Neuronal stem cell (in vitro differentiated cells): ENCODE results near the gene GRIA4.

Source experiments
- DNase-seq: peaks from one replicate; pipeline ENCODE4 v3.0.0-alpha.2; 2013; ENCODE audit warnings: low spot score
- H2AFZ ChIP-seq: one replicate; pipeline ENCODE4 v1.6.1; 2013; ENCODE audit warnings: mild to moderate bottlenecking, low read length, inconsistent platforms
- H2AK5ac ChIP-seq: 2 replicates; pipeline ENCODE4 v1.6.1; 2013; ENCODE audit warnings: low read depth, mild to moderate bottlenecking, inconsistent platforms, low read length, moderate library complexity, mixed read lengths
- H2BK120ac ChIP-seq: 2 replicates; pipeline ENCODE4 v1.6.1; 2013; ENCODE audit warnings: low read depth, mild to moderate bottlenecking, inconsistent platforms, low read length, moderate library complexity, mixed read lengths
- H2BK12ac ChIP-seq: one replicate; pipeline ENCODE4 v1.6.1; 2013; ENCODE audit warnings: low read length, inconsistent platforms
- H2BK15ac ChIP-seq: 2 replicates; pipeline ENCODE4 v1.6.1; 2013; ENCODE audit warnings: mild to moderate bottlenecking, low read length, inconsistent platforms, mixed read lengths
- H2BK5ac ChIP-seq: one replicate; pipeline ENCODE4 v1.6.1; 2013; ENCODE audit warnings: inconsistent platforms, mild to moderate bottlenecking, low read length, moderate library complexity
- H3K14ac ChIP-seq: one replicate; pipeline ENCODE4 v1.6.1; 2013; ENCODE audit warnings: low read length, inconsistent platforms
- H3K18ac ChIP-seq: 2 replicates; pipeline ENCODE4 v1.6.1; 2013; ENCODE audit warnings: low read length, inconsistent platforms
- H3K23ac ChIP-seq: 2 replicates; pipeline ENCODE4 v1.6.1; 2013; ENCODE audit warnings: low read depth, mild to moderate bottlenecking, mixed read lengths, low read length, inconsistent platforms; ENCODE audit not compliant: poor library complexity
- H3K27ac ChIP-seq: replicated peaks from 3 replicates; pipeline ENCODE4 v1.5.1; 2013; ENCODE audit warnings: low read length, inconsistent platforms
- H3K27me3 ChIP-seq, 3 experiments: 2 replicates each; pipeline ENCODE4 v1.6.1; 2013; ENCODE audit warnings: low read length in 3 of 3, mild to moderate bottlenecking in 2 of 3, inconsistent platforms in 1 of 3, low read depth in 1 of 3, mixed read lengths in 1 of 3, moderate library complexity in 1 of 3; ENCODE audit not compliant: control insufficient read depth in 3 of 3, insufficient read depth in 3 of 3
- H3K36me3 ChIP-seq, 2 donors: replicated peaks in 1 of 2; 2 replicates each; pipeline ENCODE4 v1.6.1; 2013; ENCODE audit warnings: low read length in 2 of 2; ENCODE audit not compliant: control insufficient read depth in 2 of 2, insufficient read depth in 2 of 2
- H3K4ac ChIP-seq: 2 replicates; pipeline ENCODE4 v1.6.1; 2013; ENCODE audit warnings: inconsistent platforms, mild to moderate bottlenecking, low read length, moderate library complexity
- H3K4me1 ChIP-seq, 2 donors: 1 replicate in 1 of 2; 2 replicates in 1 of 2; pipeline ENCODE4 v1.6.1; 2013; ENCODE audit warnings: low read length in 2 of 2, low read depth in 1 of 2; ENCODE audit not compliant: control insufficient read depth in 2 of 2, insufficient read depth in 1 of 2
- H3K4me2 ChIP-seq: one replicate; pipeline ENCODE4 v1.6.1; 2013; ENCODE audit warnings: mild to moderate bottlenecking, low read length, inconsistent platforms; ENCODE audit not compliant: insufficient read depth, poor library complexity, severe bottlenecking
- H3K4me3 ChIP-seq, 2 donors: 2 replicates each; pipeline ENCODE4 v1.5.1; 2013; ENCODE audit warnings: low read length in 2 of 2, mild to moderate bottlenecking in 2 of 2, inconsistent platforms in 1 of 2, moderate library complexity in 1 of 2
- H3K79me1 ChIP-seq: one replicate; pipeline ENCODE4 v1.6.1; 2013; ENCODE audit warnings: low read depth, mild to moderate bottlenecking, inconsistent platforms, low read length, moderate library complexity
- H3K9ac ChIP-seq: one replicate; pipeline ENCODE4 v1.6.1; 2013; ENCODE audit warnings: mild to moderate bottlenecking, low read depth, low read length, inconsistent platforms; ENCODE audit not compliant: poor library complexity
- H3K9me3 ChIP-seq, 2 donors: replicated peaks in 1 of 2; 2 replicates each; pipeline versions ENCODE3 to v1.6.1; 2013; ENCODE audit warnings: low read length in 2 of 2, mild to moderate bottlenecking in 2 of 2, inconsistent platforms in 1 of 2, low read depth in 1 of 2, mixed read lengths in 1 of 2, moderate library complexity in 1 of 2; ENCODE audit not compliant: control insufficient read depth in 2 of 2, insufficient read depth in 1 of 2
- H4K8ac ChIP-seq: one replicate; pipeline ENCODE4 v1.6.1; 2013; ENCODE audit warnings: low read depth, mild to moderate bottlenecking, inconsistent platforms, low read length, moderate library complexity
- H4K91ac ChIP-seq: one replicate; pipeline ENCODE4 v1.6.1; 2013; ENCODE audit warnings: low read length, low read depth, mild to moderate bottlenecking, inconsistent platforms; ENCODE audit not compliant: poor library complexity
- WGBS, 2 donors: extraction: QIAGEN DNeasy Blood & Tissue Kit; methylation state at CpG; one replicate each; pipeline ENCODE4 v1.1.7; 2013; ENCODE audit warnings: missing lambda C conversion rate in 2 of 2, mixed read lengths in 1 of 2; ENCODE audit not compliant: insufficient read length in 2 of 2, insufficient replicate concordance in 1 of 2; ENCODE audit errors: extremely low coverage in 2 of 2; 5-methylcytosine and 5-hydroxymethylcytosine counted together

The GRIA4 gene

GRCh38 chr11:105969756-105970155 lies 359.9 kb downstream of the GRIA4 start:
- Histone ChIP-seq H3K36me3 (no peaks in the 10 kb centered on the region), H3K18ac (no peak overlapping the region), H3K4me1 (no peaks in the 10 kb centered on the region), H3K23ac (no peak overlapping the region), H3K4me3 (no peak overlapping the region), H4K8ac (no peak overlapping the region), H2AFZ (no peak overlapping the region), H3K14ac (no peak overlapping the region), H3K9ac (no peak overlapping the region), H4K91ac (no peak overlapping the region), H3K4ac (no peak overlapping the region), H2BK120ac (no peak overlapping the region), H2BK15ac (no peak overlapping the region), H3K4me2 (no peak overlapping the region), H3K9me3 (no peaks in the 10 kb centered on the region), H3K79me1 (no peaks in the 10 kb centered on the region), H2BK12ac (no peak overlapping the region), H2AK5ac (no peak overlapping the region), H3K27me3 (no peaks in the 10 kb centered on the region), H2BK5ac (no peak overlapping the region), H3K27ac (no peak overlapping the region)
- DNase-seq, result no peak
- WGBS, 2 donors, result no CpG with 5 or more reads among the region's 1 CpG

GRCh38 chr11:105975128-105975527 lies 365.3 kb downstream of the GRIA4 start:
- Histone ChIP-seq H3K4me2 (no peak overlapping the region), H3K27ac (no peak overlapping the region), H4K8ac (no peak overlapping the region), H3K4ac (no peak overlapping the region), H3K79me1 (no peaks in the 10 kb centered on the region), H3K4me1 (no peaks in the 10 kb centered on the region), H2BK12ac (no peak overlapping the region), H3K14ac (no peak overlapping the region), H2BK120ac (no peak overlapping the region), H3K36me3 (no peaks in the 10 kb centered on the region), H3K4me3 (no peak overlapping the region), H3K9ac (no peak overlapping the region), H4K91ac (no peak overlapping the region), H3K9me3 (no peaks in the 10 kb centered on the region), H3K23ac (no peak overlapping the region), H2BK15ac (no peak overlapping the region), H2AFZ (no peak overlapping the region), H3K18ac (no peak overlapping the region), H2AK5ac (no peak overlapping the region), H2BK5ac (no peak overlapping the region), H3K27me3 (no peaks in the 10 kb centered on the region)
- DNase-seq, result no peak
- no CpG with 5 or more reads among the region's 1 CpG for WGBS, 2 donors

- no peaks in the 10 kb centered on the region for H3K79me1 ChIP-seq
- no peak overlapping the region for H2AK5ac ChIP-seq
- H3K9me3 ChIP-seq, result no peaks in the 10 kb centered on the region
- no peak overlapping the region for H2AFZ ChIP-seq
- H2BK15ac ChIP-seq, result no peak overlapping the region
- H3K4me2 ChIP-seq, result no peak overlapping the region
- no peak overlapping the region for H3K23ac ChIP-seq
- H4K8ac ChIP-seq, result no peak overlapping the region
- WGBS, 2 donors, result no CpG with 5 or more reads among the region's 10 CpGs
- no peak overlapping the region for H3K14ac ChIP-seq
- H3K18ac ChIP-seq, result no peak overlapping the region
- H3K4ac ChIP-seq, result no peak overlapping the region
- no peak overlapping the region for H2BK5ac ChIP-seq
- H3K36me3 ChIP-seq, result no peaks in the 10 kb centered on the region
- H3K4me3 ChIP-seq, result no peak overlapping the region
- H2BK12ac ChIP-seq, result no peak overlapping the region
- DNase-seq, result no peak
- no peak overlapping the region for H2BK120ac ChIP-seq
- H3K4me1 ChIP-seq, result no peaks in the 10 kb centered on the region
- no peaks in the 10 kb centered on the region for H3K27me3 ChIP-seq
- no peak overlapping the region for H3K27ac ChIP-seq
- no peak overlapping the region for H4K91ac ChIP-seq
- no peak overlapping the region for H3K9ac ChIP-seq
These were observed 370.3 kb downstream of the GRIA4 start for GRCh38 chr11:105979997-105980703.

- Histone ChIP-seq H2BK15ac (no peak overlapping the region), H3K14ac (no peak overlapping the region), H4K8ac (no peak overlapping the region), H3K9me3 (no peaks in the 10 kb centered on the region), H2AK5ac (no peak overlapping the region), H3K4me3 (no peak overlapping the region), H4K91ac (no peak overlapping the region), H3K9ac (no peak overlapping the region), H3K4me1 (no peaks in the 10 kb centered on the region), H2BK5ac (no peak overlapping the region), H3K79me1 (no peaks in the 10 kb centered on the region), H3K27ac (no peak overlapping the region), H3K27me3 (no peaks in the 10 kb centered on the region), H3K36me3 (no peaks in the 10 kb centered on the region), H3K23ac (no peak overlapping the region), H3K4me2 (no peak overlapping the region), H3K18ac (no peak overlapping the region), H2AFZ (no peak overlapping the region), H3K4ac (no peak overlapping the region), H2BK120ac (no peak overlapping the region), H2BK12ac (no peak overlapping the region)
- DNase-seq, result no peak
- no CpG with 5 or more reads among the region's 2 CpGs for WGBS, 2 donors
These were observed 376.7 kb downstream of the GRIA4 start for GRCh38 chr11:105986554-105986953.
